NCI-H2107 (cell line): ENCODE measurements around the gene WWOX.

Source experiments
- DNase-seq: peaks from one replicate; lab custom pipeline; 2025; lab: John Stamatoyannopoulos, UW

The WWOX gene

DNA sequence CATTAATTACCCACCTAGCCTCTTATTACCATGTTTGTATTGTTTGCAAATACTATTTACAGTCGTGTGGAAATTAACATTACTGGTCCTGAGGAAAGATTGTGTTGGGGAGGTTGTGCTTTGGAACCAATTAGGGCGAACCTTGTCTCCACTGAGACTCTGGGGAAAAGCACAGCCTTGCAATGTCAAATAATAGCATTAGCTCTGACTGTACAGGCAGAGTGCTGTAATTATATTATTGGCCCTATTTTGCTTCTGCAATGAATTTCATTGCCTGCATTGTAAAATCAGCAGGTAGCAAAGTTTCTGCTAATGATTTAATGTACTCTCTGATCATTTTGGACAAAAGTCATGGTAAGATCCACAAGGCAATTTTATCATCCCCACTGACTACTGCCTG is 97.0 kb downstream of the WWOX start:
- no peak for DNase-seq

DNA sequence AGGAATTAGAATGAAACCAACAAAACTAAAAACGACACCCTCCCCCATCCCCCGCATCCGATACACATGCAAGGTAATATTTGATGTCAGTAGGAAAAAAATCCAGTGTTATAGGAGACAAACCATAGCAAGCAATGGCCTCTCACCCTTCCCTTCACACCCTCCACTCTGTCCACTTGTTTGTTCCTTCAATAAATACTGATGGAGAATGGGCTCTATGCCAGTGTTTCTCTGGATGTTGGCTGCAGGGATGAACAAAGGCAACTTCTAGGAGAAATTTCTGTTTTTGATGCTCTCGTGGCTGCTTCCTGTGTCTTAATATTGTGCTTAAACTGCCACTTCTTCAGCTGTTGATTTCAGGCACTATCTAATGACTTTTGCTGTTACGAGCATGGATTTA is 98.8 kb downstream of the WWOX start:
- no peak for DNase-seq

DNA sequence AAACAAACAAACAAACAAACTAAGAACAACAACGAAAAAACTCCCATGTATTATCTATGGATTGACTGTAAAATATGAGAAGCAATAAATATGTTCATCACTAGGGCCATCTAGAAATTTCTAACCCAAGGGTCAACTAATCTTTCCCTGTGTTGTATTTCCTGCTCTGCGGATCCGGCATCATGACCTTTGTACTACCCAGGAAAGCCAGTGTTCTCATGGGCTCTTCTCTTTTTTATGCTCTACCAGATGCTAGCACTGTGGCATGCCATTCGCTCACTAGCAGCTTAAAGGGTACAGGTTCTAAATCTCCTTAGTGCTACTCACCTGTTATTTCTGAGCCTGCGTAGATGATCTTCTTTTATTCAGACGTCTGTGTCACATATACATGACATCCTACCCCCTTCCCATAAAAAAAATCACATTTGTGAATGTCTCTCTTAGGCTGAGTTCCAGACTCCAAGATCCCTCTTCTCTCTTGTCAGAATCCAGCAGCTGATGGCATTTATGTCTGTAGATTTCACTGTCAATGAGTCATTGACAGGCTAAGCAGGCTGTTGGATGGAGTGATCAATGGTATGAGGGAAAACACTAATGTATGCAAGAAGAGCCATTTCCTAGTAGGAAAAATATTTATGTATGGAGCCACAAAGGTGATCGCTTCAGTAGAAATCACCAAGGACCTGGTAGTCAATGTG is 100.0 kb downstream of the WWOX start:
- no peak for DNase-seq

DNA sequence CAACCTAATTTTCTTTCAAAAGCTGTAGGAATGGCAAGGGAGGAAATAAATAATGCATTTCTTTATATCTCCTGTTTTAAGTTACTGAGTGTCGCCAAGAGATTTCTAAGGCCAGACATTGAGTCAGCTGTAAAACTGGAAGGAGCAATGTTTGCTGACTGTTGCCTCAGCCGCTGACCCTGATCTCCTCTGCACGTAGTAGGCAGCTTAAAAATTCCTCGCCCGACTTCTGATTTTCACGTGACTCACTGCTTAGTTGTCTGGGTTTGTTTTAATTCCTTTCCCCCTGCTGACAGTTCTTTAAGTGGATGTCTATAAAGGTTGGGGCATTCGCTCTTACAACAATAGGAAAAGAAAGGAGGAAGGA is 100.6 kb downstream of the WWOX start:
- no peak for DNase-seq

DNA sequence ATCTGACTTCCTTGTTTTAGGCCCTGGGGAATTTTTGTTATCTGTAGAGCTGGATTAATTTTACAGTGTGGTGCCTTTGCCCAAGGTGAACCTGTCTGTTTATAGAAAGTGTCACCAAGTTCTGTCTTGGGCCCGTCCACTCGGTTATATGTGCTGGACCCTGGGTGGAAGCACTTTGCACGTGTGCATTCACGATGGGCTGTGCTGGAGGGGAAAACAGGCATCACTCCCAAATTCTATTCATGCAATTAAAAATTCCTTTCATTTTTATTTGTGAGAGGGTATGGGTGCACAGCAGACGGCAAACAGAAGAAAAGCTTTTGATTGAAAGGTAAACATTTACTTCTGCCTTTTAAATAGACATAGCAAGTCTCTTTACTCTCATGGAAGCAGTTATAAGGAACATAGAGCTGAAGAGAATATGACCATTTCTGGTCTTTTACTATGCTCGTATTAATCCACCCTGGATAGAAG is 101.2 kb downstream of the WWOX start:
- DNase-seq: no peak

DNA sequence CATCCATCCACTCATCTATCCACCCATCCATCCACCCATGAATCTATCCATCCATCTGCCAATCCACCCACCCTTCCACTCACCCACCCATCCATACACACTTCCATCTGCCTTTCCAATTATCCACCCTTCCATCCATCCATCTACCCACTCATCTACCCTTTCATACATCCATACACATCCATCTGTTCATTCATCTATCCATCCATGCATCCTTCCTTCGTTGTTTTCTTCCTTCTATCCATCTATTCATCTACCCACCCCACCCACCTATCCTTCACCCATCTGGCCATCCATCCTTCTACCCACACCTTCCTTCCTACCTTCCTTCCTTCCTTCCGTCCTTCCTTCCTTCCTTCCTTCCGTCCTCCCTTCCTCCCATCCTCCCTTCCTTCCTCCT is 106.1 kb downstream of the WWOX start:
- no peak for DNase-seq

DNA sequence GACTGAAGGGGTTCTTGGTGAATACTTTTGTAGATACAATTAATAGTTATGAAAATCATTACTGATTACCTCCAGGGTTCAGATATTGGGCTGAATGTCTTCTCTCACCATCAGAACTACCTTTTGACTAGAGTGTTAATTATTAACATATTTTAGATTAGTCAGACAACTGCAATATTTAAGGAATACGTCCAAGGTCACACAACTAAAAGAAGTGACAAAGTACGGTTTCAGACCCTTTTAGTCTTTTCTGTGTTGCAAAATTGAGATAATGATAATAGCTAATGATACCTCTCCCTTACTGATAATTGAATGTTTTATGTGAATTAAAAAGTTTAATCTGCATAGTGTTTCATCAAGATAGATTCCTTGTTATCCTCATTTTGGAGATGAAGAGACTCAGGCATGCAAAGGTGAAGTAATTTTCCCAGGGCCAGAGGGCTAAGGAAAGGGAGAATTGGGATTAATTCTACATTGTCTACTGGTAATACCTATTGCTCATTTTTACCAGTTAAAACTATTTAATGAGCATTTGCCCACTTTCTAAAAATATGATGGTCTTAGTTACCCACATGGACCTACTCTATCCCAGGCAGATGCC is 107.3 kb downstream of the WWOX start:
- DNase-seq: no peak

DNA sequence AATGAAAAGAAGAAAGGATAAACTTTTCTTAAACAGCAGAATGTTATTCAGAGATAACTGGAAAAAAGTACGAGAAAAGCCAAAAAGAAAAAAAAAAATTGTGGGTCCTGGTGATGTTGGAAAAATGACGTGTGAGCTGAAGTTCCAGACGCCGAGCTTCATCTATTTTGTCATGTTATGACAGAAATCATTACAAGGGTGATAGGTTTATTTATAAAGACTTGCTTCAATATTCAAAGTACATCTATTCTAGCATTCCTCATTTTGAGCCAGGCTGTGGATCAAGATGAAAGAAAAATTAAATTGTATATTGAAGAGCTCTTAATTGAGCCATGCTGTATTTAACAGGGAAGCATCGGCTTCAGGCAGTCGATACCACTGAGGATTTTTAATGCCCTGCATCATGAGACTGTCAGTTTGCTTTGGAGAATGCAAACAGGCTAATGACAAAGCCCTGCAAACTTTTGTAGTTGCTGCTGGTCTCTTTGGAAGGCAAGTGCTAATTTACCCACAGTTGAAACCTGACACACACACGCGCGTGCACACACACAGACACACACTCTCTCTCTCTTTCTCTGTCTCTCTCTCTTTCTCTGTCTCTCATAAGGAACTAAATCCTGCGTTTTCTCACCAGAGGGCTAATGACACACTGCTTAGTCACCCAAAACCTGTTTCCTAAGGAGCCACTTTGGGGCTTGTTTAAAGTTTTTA is 110.7 kb downstream of the WWOX start:
- no peak for DNase-seq

DNA sequence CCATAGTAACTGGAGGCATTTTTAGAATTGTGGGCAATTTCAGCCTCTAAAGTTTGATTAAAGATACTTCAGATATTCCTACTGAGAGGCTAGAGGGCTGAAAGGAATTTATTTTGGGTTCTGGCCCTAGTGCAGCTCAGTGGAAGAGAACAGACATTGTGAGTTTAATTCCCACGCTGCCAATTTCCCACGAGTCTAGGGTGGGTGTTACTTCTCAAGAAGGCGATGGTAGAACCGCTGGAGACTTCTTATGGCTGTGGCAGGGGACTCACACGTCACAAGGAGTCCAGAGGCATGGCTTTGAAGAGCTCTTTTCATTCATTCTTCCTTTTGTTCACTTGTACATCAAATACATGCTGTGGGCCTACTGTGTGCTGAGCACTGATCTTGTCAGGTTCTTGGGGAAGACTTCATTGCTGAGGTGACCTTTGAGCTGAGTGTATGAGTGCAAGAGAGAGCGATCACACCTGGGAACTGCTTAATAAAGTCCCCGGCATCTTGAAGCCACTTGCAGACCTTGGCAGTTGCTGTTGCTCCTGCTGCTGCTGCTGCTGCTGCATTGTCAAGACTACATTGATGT is 111.7 kb downstream of the WWOX start:
- no peak for DNase-seq

DNA sequence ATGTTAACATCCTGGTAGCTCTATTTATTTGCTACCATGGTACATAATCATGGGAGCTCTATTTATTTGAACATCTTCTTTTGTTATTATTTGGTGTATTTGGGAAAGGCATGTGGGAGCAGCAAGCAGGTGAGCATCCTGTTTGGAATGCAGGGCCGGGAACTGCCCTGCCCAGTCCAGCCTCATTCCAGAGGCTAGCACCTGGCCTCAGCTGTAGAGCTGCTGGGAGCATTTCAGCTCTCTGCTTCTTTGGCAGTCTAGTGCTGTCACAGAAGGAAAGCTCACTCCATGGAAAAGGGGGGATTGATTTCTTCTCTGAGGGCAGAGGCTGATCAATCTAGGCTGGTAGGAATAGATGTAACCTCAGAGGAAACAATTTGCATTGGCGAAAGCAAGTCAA is 112.5 kb downstream of the WWOX start:
- no peak for DNase-seq

DNA sequence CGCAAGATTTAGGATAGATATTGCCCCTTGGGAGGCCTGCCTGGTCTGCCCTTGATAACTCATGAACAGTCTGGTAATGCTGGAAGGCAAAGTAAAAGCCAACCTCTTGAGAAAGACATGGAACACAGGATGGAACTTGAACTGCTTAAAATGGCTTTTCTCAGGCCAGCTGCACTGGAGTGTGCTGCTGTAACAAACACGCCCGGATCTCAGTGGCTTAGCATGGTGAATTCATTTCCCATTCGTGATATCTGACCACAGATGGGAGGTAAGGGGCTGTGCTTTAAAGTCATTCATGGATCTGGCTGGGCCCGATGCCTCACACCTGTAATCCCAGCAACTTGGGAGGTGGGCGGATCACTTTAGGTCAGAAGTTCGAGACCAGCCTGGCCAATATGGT is 113.2 kb downstream of the WWOX start:
- no peak for DNase-seq

DNA sequence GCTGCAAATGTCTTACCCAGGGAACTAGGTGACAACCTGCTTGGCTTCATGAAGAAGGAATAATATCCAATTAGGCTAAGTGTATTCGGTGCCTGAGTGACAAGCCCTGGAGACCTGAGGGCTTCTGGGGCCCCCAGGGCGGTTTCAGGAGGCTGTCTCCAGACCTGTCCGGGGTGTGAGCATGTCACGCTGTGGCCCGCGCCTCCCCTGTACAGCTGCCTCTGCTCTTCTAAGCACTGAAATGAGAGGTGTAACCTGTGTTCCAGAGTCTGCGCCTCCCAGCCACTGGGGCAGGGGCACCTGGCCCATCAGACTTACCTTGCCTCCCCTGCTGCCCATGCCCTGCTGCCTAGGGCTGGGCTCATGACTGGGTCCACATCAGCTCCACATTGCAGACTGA is 114.3 kb downstream of the WWOX start:
- no peak for DNase-seq

DNA sequence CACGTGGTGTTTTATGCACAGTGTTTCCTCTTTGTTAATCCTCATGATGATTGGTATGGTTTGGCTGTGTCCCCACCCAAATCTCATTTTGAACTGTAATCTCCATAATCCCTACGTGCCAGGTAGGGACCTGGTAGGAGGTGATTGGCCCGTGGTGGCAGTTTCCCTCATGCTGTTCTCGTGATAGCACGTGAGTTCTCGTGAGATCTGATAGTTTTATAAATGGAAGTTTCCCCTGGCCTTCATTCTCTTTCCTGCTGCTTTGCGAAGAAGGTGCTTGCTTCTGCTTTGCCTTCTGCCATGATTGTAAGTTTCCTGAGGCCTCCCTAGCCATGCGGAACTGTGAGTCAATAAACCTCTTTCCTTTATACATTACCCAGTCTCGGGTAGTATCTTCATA is 115.8 kb downstream of the WWOX start:
- no peak for DNase-seq

DNA sequence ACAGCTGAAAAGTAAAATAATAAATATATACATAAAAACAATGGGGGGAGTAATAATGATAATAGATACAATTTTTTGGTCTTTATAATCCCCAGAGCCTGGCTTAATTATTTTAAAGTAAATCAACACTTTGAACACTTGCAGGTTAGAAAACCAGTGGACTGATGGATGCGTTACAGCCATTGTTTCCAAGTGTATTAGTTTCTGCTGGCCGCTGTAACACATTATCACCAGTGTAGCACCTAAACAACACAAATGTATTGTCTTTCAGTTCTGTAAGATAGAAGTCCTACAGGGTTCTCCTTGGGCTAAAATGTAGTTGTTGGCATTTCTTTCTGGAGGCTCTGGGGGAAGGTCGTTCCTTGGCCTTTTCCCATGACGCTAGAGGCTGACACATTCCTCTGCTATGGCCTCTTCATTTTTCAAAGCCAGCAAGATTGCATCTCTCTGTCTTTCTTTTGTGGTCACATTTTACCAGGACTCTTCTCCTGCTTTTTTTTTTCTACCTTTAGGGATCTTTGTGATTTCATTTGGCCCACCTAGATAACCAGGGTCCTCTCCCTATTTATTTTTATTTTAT is 116.8 kb downstream of the WWOX start:
- DNase-seq: no peak

DNA sequence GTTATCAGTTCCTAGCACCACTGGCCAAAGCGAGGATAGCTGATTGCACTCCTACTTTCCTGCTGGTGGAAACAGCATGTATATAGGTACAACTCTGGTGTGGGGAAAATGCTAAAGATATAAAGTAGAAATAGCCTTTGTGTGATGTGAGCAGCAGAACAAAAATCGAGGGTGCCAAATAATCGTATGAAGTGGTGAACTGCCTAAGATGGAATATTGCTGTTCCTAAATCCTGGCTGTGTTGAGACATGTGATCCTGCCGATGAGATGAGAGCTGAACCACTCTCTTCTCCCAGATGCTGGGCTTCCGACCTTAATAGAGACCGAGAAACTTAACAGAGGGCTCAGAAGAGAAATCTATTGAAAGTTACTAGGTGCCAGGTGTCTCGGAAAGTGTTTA is 117.8 kb downstream of the WWOX start:
- DNase-seq: no peak

DNA sequence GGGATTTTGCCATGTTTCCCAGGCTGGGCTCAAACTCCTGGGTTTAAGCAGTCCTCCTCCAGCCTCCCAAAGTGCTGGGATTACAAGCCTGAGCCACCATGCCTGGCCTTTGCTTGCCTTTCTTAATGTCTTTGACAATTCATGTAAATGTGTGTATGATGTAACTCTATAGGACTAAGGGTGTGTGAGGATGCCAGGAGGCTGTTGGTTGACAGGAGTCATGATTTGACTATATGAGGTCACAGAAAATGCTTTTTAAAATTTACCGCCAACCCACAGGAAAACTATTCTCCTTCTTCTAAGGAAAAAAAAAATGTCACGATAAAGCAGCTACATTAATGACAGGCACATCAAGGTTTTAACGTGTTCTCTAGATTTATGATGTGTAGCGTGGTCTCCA is 118.8 kb downstream of the WWOX start:
- DNase-seq: no peak

DNA sequence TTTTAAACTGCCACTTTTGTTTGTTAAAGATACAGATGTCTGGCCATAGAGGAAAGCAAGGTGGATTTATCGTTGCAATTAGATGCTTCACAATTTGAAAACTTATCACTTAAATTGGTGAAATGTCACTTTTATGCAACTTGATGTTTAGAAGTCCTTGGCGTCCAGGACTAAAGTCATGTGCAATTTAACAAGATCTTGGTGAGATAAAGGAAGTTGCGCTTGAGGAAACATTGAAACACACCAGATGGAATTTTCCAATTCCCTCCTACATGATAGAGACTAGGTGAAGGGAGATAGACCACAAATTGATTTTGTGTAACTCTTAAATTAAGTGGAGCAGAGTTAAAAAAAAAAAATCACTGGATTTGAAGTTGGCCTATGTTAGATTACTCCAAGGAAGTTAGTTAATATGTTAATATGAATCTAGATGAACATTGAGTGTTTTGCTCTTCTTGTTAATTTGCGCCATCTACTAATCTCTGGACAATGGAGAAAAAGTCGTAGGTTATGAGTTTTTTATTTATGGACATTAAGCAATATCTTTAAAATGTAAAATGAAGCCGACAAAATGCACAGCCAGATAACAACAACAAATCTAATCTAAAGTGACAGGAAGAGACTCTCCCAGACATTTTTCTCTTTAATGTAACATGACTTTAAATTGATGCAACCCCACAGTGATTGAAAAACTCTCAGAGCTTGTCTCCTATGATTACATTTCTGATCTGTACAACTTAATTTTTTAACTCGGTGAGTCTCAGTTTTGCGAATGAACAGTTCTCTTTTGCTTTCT is 119.6 kb downstream of the WWOX start:
- DNase-seq: no peak

DNA sequence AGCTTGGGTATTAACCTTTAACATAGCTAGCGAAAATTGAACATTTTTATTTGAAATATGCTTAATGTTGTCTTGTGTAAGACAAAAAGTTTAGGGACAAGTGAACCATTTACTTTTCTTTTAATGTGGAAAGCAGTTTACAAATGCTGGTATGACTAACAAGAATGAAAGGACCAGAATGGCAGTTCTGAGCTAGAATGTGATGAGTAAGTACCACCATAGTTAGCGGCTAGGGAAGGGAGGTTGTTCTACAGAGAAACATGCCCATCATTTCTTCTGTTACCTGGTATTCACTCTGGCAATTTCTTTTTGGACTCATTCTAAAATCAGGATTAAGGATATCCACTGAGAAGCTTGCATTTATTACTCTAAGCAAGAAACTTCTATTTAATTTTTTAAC is 121.1 kb downstream of the WWOX start:
- no peak for DNase-seq

DNA sequence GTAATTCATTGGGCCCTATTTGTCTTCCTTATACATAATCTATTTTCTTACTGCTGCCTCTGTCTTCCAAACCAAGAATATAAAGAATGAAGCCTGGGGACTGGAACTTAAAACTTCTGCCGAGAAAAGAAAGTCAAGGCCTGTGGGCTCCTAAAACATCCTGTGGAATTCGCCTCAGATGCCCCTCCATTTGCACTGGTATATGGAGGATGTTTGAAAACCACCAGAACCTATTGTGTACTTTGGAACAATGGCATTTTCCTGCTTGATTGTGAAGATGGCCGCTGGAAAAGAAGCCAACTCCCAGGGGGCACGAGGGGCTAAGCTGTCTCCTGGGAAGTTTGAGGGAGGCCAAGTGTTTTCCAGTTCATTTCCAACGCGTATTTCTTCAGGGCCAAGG is 122.4 kb downstream of the WWOX start:
- DNase-seq: no peak

DNA sequence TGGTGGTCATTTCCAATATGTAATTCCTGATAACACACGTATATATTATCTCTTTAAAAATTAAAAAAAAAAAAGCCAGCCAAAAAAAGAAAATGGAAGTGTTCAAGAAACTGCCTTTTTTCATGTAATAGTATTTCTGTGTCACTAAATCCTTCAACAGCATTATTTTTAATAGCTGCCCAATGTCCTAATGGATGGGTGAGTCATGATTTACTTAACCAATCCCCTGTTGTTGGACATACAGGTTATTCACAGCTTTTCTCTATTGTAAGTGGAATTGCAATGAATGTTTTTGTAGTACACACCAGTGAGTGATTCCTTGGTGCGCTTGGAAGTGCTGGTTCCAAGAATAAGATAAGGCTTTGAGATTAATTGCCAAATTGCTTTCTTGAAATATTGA is 124.9 kb downstream of the WWOX start:
- no peak for DNase-seq

DNA sequence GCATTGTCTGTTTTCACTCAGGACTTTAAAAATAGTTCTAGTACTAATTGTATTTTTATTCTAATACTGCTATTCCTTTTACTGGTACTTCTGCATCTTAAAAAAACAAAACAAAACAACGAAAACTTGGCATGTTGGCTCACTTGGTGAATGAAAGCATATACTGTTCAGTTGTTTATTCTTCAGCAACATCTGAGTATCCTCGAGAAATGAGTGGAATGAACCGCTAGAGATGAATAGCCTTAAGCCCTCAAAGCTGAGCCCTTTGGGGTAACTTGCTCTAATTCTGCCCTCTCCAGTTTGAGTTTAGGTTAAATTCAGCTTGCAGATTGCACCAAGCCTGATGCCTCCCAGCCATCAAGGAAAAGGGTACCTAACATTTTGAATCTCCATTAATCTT is 126.5 kb downstream of the WWOX start:
- no peak for DNase-seq

DNA sequence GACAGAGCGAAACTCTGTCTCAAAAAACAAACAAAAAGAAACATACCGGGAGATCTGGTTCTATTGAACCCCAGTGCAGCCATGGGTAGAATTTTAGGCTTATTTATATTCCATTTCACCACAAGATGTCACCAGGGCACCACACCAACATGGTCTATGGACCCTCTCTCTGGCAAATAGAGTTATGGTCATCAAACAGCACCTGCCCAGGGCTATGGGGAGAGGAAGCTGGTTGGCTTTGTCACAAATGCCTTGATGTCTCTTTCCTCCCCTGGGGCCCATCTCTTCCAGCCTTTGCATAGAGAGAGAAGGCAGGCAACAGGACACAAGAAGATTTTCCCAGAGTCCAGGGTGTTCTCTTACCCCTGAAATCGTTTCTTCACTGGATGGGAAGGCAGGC is 128.4 kb downstream of the WWOX start:
- DNase-seq: no peak
